Transverse colon (tissue), 4 donors: ENCODE results near the gene TCTA.

Source experiments
- POLR2AphosphoS5 ChIP-seq, 3 donors: sonication (generic); formaldehyde crosslinking; IDR thresholded peaks; one replicate each; pipeline ENCODE4 v1.6.1; 2016; ENCODE audit warnings: antibody characterized with exemption in 3 of 3
- TF ChIP-seq, protein P1 (sequence below), 5 experiments: fragments of 200-600 bp in 3 of 5; fragments of 450-650 bp in 2 of 5; sonication (generic) in 3 of 5; IDR thresholded peaks; 1 replicate in 2 of 5; 2 replicates in 3 of 5; pipeline ENCODE4 v1.5.1; 2016 to 2017; ENCODE audit warnings: antibody characterized with exemption in 5 of 5, inconsistent platforms in 3 of 5, mild to moderate bottlenecking in 2 of 5, moderate library complexity in 1 of 5

DNA sequence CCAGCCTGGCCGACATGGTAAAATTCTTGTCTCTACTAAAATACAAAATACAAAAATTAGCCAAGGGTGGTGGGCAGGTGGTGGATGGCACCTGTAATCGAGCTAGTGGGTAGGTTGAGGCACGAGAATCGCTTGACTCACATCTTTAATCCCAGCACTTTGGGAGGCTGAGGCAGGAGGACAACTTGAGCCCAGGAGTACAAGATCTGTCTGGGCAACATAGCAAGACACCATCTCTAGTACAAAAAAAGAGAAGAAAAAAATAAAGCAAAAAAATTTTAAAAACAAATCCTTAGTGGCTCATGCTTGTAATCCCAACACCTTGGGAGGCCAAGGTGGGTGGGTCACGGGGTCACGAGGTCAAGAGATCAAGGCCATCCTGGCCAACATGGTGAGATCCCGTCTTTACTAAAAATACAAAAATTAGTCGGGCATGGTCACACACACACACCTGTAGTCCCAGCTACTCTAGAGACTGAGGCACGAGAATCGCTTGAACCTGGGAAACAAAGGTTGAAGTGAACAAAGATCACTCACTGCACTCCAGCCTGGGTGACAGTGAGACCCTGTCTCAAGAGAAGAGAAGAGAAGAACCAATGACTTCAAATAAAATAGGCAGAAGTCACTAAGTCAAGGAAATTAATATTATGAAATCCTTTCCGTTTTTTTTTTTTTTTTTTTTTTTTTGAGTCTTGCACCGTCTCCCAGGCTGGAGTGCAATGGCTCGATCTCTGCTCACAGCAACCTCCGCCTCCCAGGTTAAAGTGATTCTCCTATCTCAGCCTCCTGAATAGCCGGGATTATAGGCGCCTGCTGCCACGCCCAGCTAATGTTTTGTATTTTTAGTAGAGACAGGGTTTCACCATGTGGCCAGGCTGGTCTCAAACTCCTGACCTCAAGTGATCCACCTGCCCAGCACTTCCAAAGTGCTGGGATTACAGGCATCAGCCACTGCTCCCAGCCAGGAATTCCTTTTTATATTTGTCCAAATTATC is 5.4 kb upstream of the TCTA start:
- TF ChIP-seq, protein P1, sequence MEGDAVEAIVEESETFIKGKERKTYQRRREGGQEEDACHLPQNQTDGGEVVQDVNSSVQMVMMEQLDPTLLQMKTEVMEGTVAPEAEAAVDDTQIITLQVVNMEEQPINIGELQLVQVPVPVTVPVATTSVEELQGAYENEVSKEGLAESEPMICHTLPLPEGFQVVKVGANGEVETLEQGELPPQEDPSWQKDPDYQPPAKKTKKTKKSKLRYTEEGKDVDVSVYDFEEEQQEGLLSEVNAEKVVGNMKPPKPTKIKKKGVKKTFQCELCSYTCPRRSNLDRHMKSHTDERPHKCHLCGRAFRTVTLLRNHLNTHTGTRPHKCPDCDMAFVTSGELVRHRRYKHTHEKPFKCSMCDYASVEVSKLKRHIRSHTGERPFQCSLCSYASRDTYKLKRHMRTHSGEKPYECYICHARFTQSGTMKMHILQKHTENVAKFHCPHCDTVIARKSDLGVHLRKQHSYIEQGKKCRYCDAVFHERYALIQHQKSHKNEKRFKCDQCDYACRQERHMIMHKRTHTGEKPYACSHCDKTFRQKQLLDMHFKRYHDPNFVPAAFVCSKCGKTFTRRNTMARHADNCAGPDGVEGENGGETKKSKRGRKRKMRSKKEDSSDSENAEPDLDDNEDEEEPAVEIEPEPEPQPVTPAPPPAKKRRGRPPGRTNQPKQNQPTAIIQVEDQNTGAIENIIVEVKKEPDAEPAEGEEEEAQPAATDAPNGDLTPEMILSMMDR (IDR thresholded peaks at IDR 0.05) = no peak
- TF ChIP-seq POLR2AphosphoS5 (IDR thresholded peaks at IDR 0.05) = no peak
